Measurements from ENCODE around the gene MCOLN1.

MCOLN1 gene

DNA sequence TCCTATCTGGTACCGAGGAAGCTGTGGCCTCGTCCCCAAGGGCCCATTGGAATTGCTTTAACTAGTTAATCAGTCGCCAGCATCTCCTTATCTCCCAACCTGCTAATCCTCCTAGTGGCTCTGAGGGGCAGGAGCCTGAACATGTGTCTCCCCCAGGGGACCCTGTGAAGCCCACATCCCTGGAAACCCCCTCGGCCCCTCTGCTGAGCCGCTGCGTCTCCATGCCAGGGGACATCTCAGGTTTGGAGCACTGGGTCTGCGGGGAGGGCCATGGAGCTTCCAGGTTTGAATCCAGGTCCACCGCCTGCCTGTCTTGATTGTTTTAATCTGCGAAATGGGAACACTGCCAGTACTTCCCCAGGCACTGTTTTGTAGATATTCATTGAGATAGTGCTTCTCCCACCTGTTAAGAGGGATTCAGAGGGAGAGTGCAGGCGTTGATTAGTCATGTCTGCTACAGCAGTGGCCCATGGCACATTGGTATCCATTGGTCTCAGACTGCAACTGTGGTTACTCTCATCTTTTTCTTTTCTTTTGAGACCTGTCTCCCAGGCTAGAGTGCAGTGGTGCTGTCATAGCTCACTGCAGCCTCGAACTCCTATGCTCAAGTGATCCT, 19.5 kb downstream of the MCOLN1 start:
- Mint-ChIP-seq H3K27ac (no peak overlapping the region), H3K4me3 (peak overlapping the region in 1 of 2 donors; percentile 21)
- ATAC-seq, result no peak

DNA sequence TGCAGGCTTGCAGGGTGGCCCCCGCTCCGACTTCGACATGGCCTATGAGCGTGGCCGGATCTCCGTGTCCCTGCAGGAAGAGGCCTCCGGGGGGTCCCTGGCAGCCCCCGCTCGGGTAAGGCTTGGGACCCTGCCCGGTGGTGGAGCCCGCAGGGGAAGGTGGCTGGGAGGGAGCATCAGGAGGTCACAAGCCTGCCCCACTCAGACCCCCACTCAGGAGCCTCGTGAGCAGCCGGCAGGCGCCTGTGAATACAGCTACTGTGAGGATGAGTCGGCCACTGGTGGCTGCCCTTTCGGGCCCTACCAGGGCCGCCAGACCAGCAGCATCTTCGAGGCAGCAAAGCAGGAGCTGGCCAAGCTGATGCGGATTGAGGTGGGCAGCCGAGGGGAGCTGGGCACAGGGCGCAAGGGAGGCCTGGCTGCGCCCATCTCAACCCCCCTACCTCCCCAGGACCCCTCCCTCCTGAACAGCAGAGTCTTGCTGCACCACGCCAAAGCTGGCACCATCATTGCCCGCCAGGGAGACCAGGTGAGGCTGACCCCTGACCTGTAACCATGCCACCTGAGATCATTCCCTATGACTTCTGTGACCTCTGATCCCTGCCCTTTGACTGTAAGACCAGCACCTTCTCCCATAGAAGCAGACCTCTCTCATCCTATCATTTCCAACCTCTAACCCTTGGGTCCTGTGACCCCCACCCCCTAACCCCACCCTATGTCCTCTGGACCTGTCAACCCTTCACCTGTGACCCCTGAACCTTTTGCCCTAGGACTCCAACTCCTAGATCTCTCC, 20.3 kb downstream of the MCOLN1 start:
- H3K9me3 Mint-ChIP-seq, result no peaks in the 10 kb centered on the region
- no peak overlapping the region for H3K4me3 Mint-ChIP-seq
- H3K4me1 Mint-ChIP-seq, result peaks cover 55% of the 10 kb centered on the region
- H3K27ac Mint-ChIP-seq, result no peak overlapping the region
- H3K27me3 Mint-ChIP-seq, result no peaks in the 10 kb centered on the region
- DNase-seq (no peak), ATAC-seq (no peak)

More for the DNA sequence above, 19.5 kb downstream of the MCOLN1 start:
- peaks cover 55% of the 10 kb centered on the region for H3K4me1 Mint-ChIP-seq
- no peaks in the 10 kb centered on the region for H3K27me3 Mint-ChIP-seq
- H3K9me3 Mint-ChIP-seq, result no peaks in the 10 kb centered on the region
- no peak for DNase-seq

DNA sequence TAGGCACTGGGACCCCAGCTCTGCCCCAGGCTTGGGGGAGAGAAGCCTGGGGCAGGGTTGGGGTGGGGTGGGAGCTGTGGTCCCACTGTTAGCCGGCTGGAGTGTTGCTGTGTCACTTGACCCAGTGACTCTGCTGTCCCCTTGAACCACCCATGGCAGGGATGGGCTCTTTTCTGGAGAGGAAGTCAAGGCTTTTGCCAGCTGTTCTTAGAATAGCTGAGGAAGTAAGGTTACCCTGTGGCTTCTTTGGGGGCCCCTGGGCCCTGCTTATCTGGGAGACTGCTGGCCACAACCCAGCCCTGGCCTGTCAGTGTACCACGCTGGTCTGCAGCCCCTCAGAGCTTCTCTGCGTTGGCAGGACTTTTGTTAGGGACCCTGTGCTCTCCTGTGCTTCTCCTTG, 22.2 kb downstream of the MCOLN1 start:
- Mint-ChIP-seq H3K27ac (peak overlapping the region in 1 of 2 donors; percentile 91), H3K4me3 (peak overlapping the region; percentile 47 to 52), H3K27me3 (no peaks in the 10 kb centered on the region), H3K4me1 (peaks cover 57% of the 10 kb centered on the region), H3K9me3 (no peaks in the 10 kb centered on the region)
- ATAC-seq (peak; percentile 17), DNase-seq (no peak)

DNA sequence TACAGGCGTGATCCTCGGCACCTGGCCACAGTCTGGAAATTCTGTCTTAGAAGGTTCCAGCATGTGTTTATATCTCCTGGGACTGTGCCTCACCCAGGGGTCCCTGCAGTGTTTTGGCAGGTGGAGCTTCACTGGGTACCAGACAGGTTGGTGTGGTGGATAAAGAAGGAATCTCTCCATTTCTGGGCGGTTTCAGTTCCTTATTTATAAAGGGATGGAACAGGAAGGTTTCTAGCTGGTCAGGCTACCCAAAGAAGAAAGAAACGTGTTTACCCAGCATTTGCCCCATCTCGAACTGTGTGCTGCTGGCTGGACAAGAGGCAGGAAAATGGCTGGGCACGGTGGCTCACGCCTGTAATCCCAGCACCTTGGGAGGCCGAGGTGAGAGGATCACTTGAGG, 22.9 kb downstream of the MCOLN1 start:
- DNase-seq (no peak), ATAC-seq (no peak)
- peaks cover 56% of the 10 kb centered on the region for H3K4me1 Mint-ChIP-seq
- H3K9me3 Mint-ChIP-seq, result no peaks in the 10 kb centered on the region
- peak overlapping the region; percentile 47 to 52 for H3K4me3 Mint-ChIP-seq
- no peaks in the 10 kb centered on the region for H3K27me3 Mint-ChIP-seq
- H3K27ac Mint-ChIP-seq, result no peak overlapping the region

DNA sequence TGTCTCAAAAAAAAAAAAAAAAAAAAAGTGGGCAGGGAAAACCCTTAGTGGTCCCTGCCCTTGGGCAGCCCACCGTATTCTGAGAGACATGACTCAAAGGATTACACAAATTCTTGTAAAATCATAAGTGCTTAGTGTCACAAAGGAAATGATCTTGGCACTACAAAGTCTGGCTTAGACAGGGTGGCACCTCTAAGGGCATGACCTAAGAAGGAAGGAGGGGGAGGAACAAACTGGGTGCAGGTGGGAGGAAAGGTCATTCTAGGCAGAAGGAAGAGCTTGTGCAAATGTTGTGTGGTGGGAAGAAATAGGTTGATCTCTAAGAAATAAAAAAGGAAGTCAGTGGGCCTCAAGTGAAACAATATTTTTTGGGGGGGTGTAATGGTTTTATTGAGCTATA, 23.5 kb downstream of the MCOLN1 start:
- DNase-seq, result peak in 1 of 2 donors; percentile 54
- ATAC-seq, result peak; percentile 91
- Mint-ChIP-seq H3K27me3 (no peaks in the 10 kb centered on the region), H3K4me3 (peak overlapping the region; percentile 29 to 65), H3K4me1 (peaks cover 56% of the 10 kb centered on the region), H3K9me3 (no peaks in the 10 kb centered on the region), H3K27ac (peak overlapping the region in 1 of 2 donors; percentile 7)

DNA sequence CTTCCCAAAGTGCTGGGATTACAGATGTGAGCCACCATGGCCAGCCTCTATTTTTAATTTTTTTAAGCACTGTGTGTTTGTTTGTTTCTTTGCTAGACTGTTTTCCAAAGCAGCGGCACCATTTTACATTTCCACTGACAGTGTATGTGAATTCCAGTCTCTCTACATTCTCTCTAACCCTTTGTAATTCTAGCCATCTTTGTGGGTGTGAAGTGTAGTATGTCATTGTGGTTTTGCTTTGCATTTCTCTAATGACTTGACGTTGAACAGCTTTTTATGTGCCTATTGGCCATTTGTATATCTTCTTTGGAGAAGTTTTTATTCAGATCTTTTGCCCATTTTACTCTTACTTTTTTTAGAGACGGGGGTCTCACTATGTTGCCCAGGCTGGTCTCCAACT, 24.7 kb downstream of the MCOLN1 start:
- DNase-seq (no peak), ATAC-seq (no peak)
- Mint-ChIP-seq H3K4me1 (peaks cover 53% of the 10 kb centered on the region), H3K27me3 (no peaks in the 10 kb centered on the region), H3K27ac (peak overlapping the region in 1 of 2 donors; percentile 52), H3K4me3 (peak overlapping the region; percentile 9 to 21), H3K9me3 (no peaks in the 10 kb centered on the region)

DNA sequence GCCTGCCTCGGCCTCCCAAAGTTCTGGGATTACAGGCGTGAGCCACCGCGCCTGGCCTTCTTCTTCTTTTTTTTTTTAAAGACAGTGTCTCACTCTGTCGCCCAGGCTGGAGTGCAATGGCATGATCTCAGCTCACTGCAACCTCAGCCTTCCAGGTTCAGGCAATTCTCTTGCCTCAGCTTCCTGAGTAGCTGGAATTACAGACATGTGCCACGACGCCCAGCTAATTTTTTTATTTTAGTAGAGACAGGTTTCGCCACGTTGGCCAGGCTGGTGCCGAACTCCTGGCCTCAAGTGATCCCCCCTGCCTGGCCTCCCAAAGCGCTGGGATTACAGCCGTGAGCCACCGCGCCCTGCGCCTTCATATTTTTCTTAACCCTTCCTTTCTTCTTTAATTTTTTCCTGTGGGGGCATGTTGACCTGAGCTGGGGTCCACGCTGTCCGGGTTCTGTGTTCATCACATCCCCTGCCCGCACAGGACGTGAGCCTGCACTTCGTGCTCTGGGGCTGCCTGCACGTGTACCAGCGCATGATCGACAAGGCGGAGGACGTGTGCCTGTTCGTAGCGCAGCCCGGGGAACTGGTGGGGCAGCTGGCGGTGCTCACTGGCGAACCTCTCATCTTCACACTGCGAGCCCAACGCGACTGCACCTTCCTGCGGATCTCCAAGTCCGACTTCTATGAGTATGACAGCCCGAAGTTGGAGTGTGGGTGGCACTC, 27.2 kb downstream of the MCOLN1 start:
- Mint-ChIP-seq H3K9me3 (no peaks in the 10 kb centered on the region), H3K27me3 (no peaks in the 10 kb centered on the region), H3K4me1 (peaks cover 51% of the 10 kb centered on the region), H3K27ac (no peak overlapping the region), H3K4me3 (no peak overlapping the region)
- DNase-seq, result no peak
- ATAC-seq, result no peak

DNA sequence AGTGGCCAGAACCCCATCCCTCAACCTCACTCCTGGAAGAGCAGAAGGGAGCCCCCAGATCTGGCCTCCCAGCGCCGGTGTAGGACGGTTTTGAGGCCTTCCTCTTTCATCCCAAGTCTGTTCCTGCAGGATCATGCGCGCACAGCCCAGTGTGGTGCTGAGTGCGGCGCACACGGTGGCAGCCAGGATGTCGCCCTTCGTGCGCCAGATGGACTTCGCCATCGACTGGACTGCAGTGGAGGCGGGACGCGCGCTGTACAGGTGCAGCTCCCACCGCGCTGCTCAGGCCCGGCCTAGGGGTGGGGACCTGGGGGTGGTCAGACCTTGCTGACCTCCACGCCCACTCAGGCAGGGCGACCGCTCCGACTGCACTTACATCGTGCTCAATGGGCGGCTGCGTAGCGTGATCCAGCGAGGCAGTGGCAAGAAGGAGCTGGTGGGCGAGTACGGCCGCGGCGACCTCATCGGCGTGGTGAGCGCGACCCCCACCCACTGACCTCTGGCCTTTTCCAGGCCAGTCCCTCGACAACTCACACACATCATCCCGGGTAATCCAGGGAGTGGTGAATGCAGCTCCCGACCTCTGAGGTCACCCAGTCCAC, 27.8 kb downstream of the MCOLN1 start:
- H3K4me3 Mint-ChIP-seq, result no peak overlapping the region
- no peak overlapping the region for H3K27ac Mint-ChIP-seq
- no peaks in the 10 kb centered on the region for H3K9me3 Mint-ChIP-seq
- ATAC-seq (no peak), DNase-seq (no peak)
- peaks cover 44% of the 10 kb centered on the region for H3K4me1 Mint-ChIP-seq
- H3K27me3 Mint-ChIP-seq, result no peaks in the 10 kb centered on the region

DNA sequence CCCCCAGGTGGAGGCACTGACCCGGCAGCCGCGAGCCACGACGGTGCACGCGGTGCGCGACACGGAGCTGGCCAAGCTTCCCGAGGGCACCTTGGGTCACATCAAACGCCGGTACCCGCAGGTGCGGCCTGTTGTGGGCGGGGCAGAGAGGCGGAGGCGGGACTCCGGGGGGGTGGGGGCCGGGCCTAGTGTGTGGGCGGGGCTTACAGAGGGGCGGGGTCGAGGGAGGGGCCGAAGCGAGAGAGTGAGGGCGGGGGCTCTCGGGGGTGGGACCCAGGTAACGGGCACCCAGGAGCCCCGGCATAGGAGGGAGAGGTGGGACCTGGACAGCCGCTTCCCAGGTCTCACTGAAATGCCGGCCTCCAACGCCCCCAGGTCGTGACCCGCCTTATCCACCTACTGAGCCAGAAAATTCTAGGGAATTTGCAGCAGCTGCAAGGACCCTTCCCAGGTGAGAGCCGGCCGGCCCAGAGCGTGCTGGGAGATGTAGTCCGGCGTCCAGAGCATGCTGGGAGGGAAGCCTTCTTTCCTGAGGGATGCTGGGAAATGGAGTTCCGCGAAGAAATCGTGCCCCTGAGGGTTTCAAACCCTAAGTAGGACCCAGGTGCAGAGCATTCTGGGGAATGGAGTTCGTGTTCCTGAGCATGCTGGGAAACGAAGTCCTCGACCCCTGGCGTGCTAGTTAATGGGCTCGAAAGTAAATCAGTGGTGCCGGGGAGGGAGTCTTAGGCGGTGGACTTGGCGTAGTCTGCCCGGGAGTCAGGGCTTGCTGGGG, 28.8 kb downstream of the MCOLN1 start:
- peak overlapping the region in 1 of 2 donors; percentile 32 for H3K4me3 Mint-ChIP-seq
- peak in 1 of 2 donors; percentile 20 for DNase-seq
- no peak overlapping the region for H3K27ac Mint-ChIP-seq
- ATAC-seq, result no peak
- H3K9me3 Mint-ChIP-seq, result no peaks in the 10 kb centered on the region
- peaks cover 35% of the 10 kb centered on the region for H3K4me1 Mint-ChIP-seq
- no peaks in the 10 kb centered on the region for H3K27me3 Mint-ChIP-seq

DNA sequence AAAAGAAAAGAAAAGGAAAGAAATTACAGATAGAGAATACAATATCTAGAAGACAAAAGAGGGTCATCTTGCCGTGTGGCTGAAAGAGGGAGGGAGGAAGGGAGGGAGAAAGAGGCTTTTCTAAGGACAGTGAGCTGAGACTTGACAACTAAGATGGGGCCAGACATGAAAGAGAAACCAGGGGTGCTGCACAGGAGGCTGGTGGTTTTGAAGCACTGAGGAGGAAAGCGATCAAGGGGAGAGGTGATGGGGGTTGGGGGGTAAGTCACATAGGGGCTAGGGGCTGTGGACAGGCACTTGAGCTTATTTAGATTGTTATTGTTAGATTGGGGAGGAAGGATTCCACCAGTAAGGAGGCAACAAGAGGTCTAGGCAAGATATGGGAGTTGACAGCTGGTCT, 30.4 kb downstream of the MCOLN1 start:
- Mint-ChIP-seq H3K27me3 (no peaks in the 10 kb centered on the region), H3K9me3 (no peaks in the 10 kb centered on the region), H3K4me1 (peaks cover 24% of the 10 kb centered on the region), H3K27ac (no peak overlapping the region), H3K4me3 (no peak overlapping the region)
- DNase-seq (no peak), ATAC-seq (no peak)

DNA sequence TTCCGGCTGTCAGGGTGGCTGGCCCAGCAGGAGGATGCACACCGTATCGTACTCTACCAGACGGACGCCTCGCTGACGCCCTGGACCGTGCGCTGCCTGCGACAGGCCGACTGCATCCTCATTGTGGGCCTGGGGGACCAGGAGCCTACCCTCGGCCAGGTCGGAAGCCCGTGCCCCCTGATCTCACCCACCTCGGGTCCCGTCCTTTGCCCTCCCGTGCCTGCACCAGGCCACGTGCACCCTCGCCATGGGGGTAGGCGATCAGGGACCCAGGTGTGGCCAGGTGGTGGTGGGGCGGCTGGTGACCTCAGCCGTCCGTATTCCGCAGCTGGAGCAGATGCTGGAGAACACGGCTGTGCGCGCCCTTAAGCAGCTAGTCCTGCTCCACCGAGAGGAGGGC, 32.1 kb downstream of the MCOLN1 start:
- DNase-seq, result no peak
- Mint-ChIP-seq H3K4me1 (peaks cover 23% of the 10 kb centered on the region), H3K27ac (no peak overlapping the region), H3K4me3 (no peak overlapping the region), H3K27me3 (no peaks in the 10 kb centered on the region), H3K9me3 (no peaks in the 10 kb centered on the region)
- ATAC-seq, result no peak

DNA sequence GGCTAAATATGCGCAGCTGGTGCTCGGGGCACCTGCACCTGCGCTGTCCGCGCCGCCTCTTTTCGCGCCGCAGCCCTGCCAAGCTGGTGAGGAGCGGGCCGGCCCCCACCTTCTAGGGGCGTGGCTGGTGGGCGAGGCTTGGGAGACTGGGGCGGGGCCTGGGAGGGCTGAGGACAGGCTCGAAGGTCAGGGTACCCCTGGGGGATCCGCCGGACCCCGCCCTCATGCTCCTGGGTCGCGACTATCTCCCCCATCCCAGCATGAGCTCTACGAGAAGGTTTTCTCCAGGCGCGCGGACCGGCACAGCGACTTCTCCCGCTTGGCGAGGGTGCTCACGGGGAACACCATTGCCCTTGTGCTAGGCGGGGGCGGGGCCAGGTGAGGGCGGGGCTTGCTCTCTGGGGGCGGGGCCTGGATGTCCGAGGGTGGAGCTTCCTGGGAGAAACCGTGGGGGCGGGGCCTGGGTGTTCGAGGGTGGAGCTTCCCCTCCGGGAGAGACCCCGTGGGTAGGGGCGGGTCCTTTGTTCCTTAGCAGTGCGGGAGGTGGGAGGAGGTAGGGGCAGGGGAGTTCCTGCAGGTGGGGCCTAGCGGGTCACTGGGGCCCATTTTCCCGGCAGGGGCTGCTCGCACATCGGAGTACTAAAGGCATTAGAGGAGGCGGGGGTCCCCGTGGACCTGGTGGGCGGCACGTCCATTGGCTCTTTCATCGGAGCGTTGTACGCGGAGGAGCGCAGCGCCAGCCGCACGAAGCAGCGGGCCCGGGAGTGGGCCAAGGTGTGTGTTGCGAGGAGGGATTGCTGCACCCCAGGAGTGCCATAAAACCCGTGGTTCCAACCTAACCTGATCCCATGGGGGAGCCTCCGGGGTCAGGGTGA, 32.8 kb downstream of the MCOLN1 start:
- Mint-ChIP-seq H3K27me3 (no peaks in the 10 kb centered on the region), H3K27ac (no peak overlapping the region), H3K4me1 (peaks cover 19% of the 10 kb centered on the region), H3K9me3 (peaks cover 0 to 2% of the 10 kb centered on the region in 2 donors), H3K4me3 (no peak overlapping the region)
- no peak for ATAC-seq
- no peak for DNase-seq

DNA sequence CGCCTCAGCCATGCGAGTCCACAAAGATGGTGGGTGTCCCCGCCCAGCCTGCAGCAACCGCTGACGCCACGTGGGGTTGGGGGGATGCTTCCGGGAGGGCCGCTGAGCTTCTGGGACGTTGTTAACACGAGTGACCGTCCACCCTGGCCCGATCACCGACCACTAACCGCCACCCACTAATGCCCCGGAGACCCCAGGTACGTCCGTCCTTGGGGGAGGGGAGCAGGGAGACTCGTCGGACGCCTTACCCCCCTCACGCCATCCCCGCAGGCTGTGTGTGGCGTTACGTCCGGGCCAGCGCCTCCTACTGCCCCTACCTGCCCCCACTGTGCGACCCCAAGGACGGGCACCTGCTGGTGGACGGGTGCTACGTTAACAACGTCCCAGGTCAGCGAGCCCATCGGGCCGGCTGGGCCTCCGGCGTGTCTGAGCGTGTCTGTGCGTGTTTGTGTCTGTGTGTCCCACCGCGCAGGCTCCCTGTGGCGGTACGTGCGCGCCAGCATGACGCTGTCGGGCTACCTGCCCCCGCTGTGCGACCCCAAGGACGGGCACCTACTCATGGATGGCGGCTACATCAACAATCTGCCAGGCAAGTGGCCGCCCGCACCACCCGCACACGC, 34.4 kb downstream of the MCOLN1 start:
- ATAC-seq (no peak), DNase-seq (no peak)
- H3K27me3 Mint-ChIP-seq, result no peaks in the 10 kb centered on the region
- peaks cover 0 to 7% of the 10 kb centered on the region in 2 donors for H3K9me3 Mint-ChIP-seq
- H3K27ac Mint-ChIP-seq, result peak overlapping the region in 1 of 2 donors; percentile 80
- peaks cover 12% of the 10 kb centered on the region for H3K4me1 Mint-ChIP-seq
- no peak overlapping the region for H3K4me3 Mint-ChIP-seq

DNA sequence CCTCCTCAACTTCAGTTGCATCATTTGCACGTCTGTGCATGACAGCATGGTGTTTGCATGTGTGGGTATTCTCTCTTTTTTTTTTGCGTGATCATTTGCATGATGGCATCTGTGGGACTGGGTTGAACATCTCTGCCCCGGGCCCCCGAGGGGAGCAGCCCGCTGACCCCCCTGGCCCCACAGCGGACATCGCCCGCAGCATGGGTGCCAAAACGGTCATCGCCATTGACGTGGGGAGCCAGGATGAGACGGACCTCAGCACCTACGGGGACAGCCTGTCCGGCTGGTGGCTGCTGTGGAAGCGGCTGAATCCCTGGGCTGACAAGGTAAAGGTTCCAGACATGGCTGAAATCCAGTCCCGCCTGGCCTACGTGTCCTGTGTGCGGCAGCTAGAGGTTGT, 36.2 kb downstream of the MCOLN1 start:
- H3K27ac Mint-ChIP-seq, result no peak overlapping the region
- no peaks in the 10 kb centered on the region for H3K4me1 Mint-ChIP-seq
- no peak for DNase-seq
- H3K4me3 Mint-ChIP-seq, result no peak overlapping the region
- H3K9me3 Mint-ChIP-seq, result peaks cover 0 to 7% of the 10 kb centered on the region in 2 donors
- H3K27me3 Mint-ChIP-seq, result no peaks in the 10 kb centered on the region
- no peak for ATAC-seq
